GM21786 (cell line): ENCODE results near the gene KLHDC7A.
"Not testable (repeated sequence)": the region's sequence is repeated elsewhere in the genome, so short reads cannot be mapped to it uniquely, and the experiment has no call there.

Experiments
- ATAC-seq: cut with Tn5 transposase; IDR thresholded peaks from one replicate; pipeline ENCODE4 v1.9.1; 2021; ENCODE audit not compliant: unreplicated experiment

KLHDC7A gene

GRCh38 chr1:18480315-18481189, at the start of gene KLHDC7A:
TSS of gene KLHDC7A (plus strand) at chr1:18480930. CDS start at chr1:18480982, 52 bp downstream.
- no peak for ATAC-seq

DNA sequence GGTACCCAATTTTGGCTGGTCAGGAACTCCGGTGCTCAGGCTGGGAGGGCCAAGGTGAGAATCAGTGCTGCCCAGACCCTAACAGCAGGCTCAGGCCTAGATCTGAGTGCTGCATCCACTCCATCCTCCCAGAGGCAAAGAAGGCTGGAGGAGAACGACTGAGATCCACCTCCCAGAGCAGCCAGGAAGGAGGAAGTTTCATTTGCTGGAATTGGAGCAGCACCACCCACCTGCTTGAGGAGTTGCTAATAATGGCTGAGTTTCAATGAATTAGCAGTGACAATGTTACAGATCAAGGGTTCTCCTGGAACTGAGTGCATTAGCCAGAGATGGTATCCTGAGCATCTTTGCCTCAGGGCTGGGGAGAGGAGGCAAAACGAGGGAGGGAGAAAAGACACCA, 46.7 kb upstream of the KLHDC7A start:
- ATAC-seq, result no peak

DNA sequence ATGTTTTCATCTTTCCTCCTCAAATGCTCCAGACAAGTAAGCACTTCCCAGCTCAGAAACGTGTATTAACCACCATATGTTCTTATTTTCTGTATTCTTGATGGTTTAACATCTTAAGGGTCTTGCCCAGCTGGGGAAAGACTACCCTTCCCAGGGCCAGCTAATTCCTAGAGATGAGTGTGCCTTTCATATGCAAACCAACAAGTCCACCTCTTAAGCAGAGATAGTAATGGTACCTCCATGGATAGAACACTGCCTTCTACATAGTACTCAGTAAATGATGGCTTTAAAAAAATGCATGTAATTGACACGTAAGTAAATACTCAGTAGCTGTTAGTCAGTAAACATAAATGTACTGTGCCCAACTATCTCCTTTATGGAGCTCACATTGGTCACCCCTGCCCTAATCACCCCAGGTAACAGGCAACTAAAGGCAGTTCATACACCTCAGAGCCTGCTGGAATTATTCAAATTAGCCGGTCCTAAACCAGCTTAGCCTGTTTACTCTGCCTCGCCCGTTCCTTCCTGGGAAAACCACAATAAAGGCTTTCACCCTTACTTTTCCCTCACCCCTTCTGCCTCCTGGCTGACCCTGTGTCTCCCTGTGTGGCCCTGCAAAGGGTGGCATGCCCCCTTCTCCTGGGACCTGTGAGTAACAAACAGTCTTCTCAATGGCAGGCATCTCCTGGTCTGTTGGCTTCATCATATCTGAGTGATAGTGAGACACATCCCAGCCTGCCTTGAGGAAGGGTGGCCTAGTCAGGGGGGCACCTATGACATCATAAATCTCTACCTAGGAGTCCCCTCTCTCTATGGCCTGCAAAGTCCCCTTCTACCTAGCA, 40.1 kb upstream of the KLHDC7A start:
- no peak for ATAC-seq

GRCh38 chr1:18443587-18444520, 36.9 kb upstream of the KLHDC7A start:
- no peak for ATAC-seq

DNA sequence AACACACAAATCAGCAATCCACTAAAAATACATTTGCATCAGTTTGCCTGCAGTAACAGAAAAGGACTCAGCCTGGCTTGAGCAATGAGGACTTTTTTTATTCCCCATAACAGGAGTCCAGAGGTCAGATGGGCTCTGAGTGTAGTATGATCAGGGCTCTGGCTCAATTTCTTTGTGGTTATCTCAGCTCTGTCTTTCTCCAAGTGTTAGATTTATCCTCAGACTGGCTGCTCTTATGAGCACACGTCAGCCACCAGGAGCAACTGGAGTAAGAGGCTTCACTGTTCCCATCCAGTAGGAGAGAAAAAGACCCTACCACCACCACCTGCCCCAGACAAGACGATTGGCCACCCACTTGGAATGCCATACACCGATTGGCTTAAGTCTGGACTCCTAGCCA, 36.2 kb upstream of the KLHDC7A start:
- no peak for ATAC-seq

DNA sequence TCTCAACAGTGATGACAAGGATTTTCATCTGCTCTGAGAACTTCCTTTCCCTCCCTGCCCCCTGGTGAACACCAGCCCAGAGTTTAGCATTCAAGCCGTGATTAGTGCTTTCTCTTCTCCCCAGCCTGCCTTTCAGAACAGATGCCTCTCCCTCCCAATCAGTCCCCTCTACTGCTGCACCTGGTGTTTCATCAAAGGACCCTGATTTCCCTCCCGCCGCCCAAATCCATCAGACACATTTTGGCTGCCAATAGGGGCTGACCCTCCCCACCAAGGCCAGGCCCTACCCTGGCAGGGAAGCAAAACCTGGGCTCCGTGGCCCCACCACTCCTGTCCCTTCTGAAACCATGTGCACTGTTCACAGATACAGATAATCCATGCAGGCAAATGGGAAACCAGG, 34.0 kb upstream of the KLHDC7A start:
- no peak for ATAC-seq

GRCh38 chr1:18447509-18448220, 33.1 kb upstream of the KLHDC7A start:
- no peak for ATAC-seq

- no peak for ATAC-seq
Measured at GRCh38 chr1:18448889-18449288, 31.8 kb upstream of the KLHDC7A start.

GRCh38 chr1:18452550-18452949, 28.2 kb upstream of the KLHDC7A start:
- ATAC-seq, result no peak

DNA sequence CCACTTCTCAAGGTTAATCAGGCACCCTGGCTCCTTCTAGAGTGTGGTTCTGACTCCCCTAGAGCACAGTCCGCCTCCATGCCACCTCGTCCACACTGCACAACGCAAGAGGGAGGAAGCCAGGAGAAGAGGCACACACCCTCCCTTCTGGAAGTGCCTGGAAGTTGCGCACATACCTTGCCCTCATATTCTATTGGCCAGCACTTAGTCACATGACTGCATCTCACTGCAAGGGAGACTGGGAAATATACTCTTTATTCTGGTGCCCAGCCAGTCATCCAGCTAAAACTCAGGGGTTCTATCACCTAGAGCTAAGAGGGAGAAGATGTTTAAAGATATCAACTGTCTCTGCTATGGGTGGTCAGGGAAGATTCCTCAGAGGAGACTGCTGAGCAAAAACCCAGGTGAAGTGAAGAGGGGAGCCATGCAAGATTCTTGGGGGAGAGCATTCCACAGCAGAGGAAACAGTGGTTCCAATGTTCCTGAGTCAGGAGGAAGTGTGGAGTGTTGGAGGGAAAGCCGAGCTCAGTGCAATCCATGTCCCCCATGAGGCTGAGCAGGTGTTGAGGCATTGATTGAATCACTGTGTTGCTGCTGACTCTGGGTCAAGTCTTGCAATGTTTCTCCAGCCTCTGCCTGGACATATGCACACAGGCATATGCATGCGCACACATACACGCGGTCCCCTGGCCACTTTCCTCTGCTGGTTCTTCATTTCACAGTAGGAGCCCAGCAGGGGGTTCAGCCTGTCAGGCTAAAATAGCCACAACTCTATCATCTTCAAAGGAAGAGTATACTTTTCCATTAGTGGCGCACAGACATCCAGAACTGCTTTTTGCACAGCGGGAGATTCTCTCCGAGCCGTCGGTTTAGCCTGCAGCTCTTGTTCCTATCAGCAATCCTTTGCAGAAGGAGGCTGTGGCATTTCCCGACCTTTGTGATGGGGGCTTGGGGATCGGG, 22.3 kb upstream of the KLHDC7A start:
- ATAC-seq, result no peak

DNA sequence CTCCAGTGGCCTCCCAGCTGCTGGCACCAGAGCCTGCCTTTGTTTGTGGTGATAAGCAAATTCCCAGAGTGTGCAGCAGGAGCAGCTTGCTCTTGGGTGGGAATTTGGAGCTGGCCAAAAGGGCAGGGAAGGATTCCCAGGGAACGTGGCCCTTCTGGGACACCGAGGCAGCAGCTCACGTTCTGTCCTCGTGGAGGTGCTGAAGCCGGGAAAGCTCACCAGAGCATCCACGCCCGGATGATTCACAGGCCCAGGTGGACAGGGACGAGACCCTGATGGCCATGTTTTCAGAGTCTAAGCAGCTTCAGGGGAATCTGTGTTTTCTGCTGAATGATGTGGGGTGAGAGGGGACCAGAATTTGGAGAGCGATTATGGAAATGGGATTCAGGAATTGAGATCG, 19.1 kb upstream of the KLHDC7A start:
- ATAC-seq, result no peak

- not testable (repeated sequence) for ATAC-seq
Measured at GRCh38 chr1:18462517-18462916, 18.2 kb upstream of the KLHDC7A start.

DNA sequence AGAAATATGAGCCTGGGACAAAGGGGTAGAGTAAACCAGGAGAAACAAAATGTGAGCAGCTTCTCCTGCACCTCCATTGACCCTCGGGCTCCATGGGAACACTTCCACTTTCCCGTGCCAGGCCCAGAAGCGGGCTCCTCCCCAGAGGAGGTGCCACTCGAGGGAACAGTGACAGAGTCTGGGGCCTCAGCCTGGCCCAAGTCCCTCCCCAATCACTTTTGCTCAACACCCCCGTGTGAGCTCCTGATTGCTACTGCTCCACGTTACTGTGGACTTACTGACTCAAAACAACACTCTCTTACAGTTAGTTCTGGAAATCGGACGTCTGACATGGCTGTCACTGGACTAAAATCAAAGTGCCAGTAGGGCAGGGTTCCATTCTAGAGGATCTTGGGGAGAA, 17.7 kb upstream of the KLHDC7A start:
- no peak for ATAC-seq

DNA sequence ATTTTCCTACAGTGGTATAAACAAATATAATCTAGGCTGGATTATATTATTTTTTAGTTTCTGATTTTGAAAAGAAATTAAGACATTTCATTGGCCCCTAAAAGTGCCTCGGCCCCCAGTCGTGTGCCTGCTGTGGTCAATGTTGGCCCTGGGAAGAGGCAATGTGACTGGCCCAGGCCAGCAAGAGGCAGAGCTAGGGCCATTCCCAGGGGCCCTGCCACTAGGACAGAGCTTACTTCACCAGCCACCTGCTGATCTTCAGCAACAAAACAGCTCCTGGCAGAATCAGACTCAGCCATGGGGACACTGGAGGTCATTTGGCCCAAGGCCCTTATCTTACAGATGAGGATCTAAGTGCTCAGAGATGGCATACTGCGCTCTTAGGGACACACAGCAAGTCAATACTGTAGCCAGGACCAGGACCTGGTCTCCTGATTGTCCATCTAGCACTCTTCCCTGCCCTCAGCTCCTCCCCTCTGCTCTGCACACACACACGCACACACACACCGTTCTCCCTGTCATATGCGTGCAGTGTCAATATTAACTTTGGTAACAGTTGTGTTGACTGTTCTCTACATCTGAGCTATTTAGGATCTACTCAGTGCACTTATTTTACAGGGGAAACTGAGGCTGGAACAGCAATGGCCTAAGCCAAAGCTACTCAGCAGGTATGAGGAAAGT, 16.6 kb upstream of the KLHDC7A start:
- ATAC-seq, result no peak

DNA sequence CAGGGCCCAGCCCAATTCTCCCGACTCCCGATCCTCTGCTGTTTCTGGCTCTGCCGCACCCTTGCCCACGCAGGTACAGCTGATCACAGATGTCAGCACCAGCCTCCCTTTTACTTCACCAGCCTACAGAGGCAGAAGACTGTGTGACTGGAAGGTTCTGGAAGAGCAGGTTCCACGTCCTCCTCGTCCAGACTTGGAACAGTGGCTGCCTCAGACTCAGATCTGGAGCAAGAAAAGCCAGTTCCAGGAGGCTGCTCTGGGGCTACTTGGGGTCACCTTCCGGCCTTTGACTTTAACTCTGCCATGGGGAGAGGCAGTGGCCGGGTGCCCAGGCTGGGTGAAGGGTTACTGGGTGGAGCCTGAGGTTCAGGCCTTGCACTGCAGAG, 16.1 kb upstream of the KLHDC7A start:
- ATAC-seq, result no peak

- no peak for ATAC-seq
Measured at GRCh38 chr1:18466676-18467075, 14.1 kb upstream of the KLHDC7A start.

DNA sequence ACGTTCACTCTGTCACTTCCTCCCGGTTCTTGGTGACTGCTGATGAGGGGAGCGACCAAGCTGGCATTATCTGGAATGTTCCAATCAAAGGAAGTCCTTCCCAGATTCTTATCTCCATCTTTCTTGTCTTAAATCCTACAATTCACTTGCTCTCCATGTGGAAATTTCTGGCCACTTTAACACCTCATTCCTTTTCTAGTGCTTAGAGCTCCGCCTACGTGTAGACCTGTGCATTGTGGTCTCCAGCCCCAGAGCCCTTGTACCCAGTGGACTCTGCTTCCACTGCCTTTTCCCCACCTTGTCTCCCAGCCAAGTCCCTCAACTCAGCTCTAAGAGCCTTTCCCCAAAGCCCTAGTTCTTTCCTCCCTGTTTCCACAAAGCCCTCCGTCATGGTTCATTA, 12.2 kb upstream of the KLHDC7A start:
- no peak for ATAC-seq

DNA sequence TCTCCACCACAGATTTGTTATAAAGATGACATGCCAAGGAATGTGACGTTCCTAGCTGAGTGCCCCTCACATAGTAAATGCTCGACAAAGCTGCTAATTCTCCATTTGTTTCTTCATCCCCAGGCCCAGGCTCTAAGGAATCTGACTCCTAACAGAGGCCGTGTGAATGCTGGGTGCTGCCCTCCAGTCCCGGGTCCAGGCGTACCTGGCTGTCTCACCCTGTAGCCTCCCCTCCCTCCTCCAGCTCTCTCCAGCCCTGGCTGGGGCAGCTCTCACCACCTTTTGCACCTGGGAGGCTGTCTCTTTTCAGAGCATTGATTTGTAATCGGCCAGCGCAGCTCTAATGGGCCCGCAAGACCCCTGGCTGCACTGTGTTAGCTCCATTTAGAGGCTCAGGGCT, 11.2 kb upstream of the KLHDC7A start:
- ATAC-seq, result no peak
